A673 (cell line): Measurements from ENCODE around the gene DCUN1D3. TPM values are rescaled to one million over a fixed set of nuclear protein-coding genes. Genes with fewer than 3 reads are reported as not detected.
A peak's percentile ranks its signal among the peaks of the same experiment; 100 is the strongest.

Source experiments
- BruUV-seq: library from RNA; stranded (reverse); fragments of 400-500 nt; replicated peaks from 2 replicates; lab custom pipeline; 2021; lab: Mats Ljungman, UMichigan
- CTCF ChIA-PET: fragments of 300-600 bp; sonication (Branson Sonifier 250); formaldehyde crosslinking; loops from one replicate; lab custom pipeline; 2022; ENCODE audit warnings: antibody characterized with exemption; lab: Charles Lee
- POLR2A ChIA-PET: fragments of 300-600 bp; sonication (Branson Sonifier 250); formaldehyde crosslinking; loops from one replicate; lab custom pipeline; 2022; ENCODE audit warnings: antibody characterized with exemption; ENCODE audit not compliant: low non-redundant PET; lab: Charles Lee
- DNase-seq: peaks from one replicate; pipeline ENCODE4 v3.0.0-alpha.2; 2015; ENCODE audit warnings: low spot score
- H3K27ac ChIP-seq: fragments of 200-600 bp; sonication (generic); 2 replicates; pipeline ENCODE4 v1.5.1; 2016; ENCODE audit warnings: mixed run types, low read depth, mild to moderate bottlenecking, mixed read lengths, antibody characterized with exemption, low read length; ENCODE audit not compliant: poor library complexity, severe bottlenecking
- H3K27me3 ChIP-seq: fragments of 200-600 bp; sonication (generic); replicated peaks from 2 replicates; pipeline ENCODE4 v1.6.1; 2017; ENCODE audit warnings: mixed run types, low read depth, mild to moderate bottlenecking, mixed read lengths, antibody characterized with exemption, low read length; ENCODE audit not compliant: insufficient read depth, poor library complexity
- H3K36me3 ChIP-seq: fragments of 200-600 bp; sonication (generic); 2 replicates; pipeline ENCODE4 v1.6.1; 2016; ENCODE audit warnings: mixed run types, mild to moderate bottlenecking, mixed read lengths, antibody characterized with exemption, low read length; ENCODE audit not compliant: insufficient read depth, poor library complexity, severe bottlenecking
- H3K4me1 ChIP-seq: fragments of 200-600 bp; sonication (generic); 2 replicates; pipeline ENCODE4 v1.6.1; 2017; ENCODE audit warnings: mixed run types, mild to moderate bottlenecking, mixed read lengths, antibody characterized with exemption, low read length; ENCODE audit not compliant: insufficient read depth, poor library complexity, severe bottlenecking
- H3K4me3 ChIP-seq: fragments of 200-600 bp; sonication (generic); 2 replicates; pipeline ENCODE4 v1.5.1; 2016; ENCODE audit warnings: low read depth, mixed run types, mild to moderate bottlenecking, mixed read lengths, low read length; ENCODE audit not compliant: poor library complexity, severe bottlenecking
- H3K9me3 ChIP-seq: fragments of 200-600 bp; sonication (generic); 2 replicates; pipeline ENCODE4 v1.6.1; 2016; ENCODE audit warnings: mixed run types, low read depth, mild to moderate bottlenecking, mixed read lengths, antibody characterized with exemption, low read length; ENCODE audit not compliant: poor library complexity, severe bottlenecking
- EZH2 ChIP-seq: fragments of 200-600 bp; sonication (generic); IDR thresholded peaks from 2 replicates; pipeline ENCODE4 v1.6.1; 2017; ENCODE audit warnings: borderline replicate concordance, low read depth, mild to moderate bottlenecking, mixed read lengths, antibody characterized with exemption, low read length; ENCODE audit not compliant: poor library complexity, severe bottlenecking
- intact Hi-C: fragments of 100-400 bp; cut with micrococcal nuclease; formaldehyde crosslinking; loops from one replicate; pipeline ENCODE4 v1.10.0; 2022; ENCODE audit not compliant: unreplicated experiment
- total RNA-seq: library from RNA; stranded (reverse); gene quantifications from 2 replicates; pipeline ENCODE4 v1.2.3, GENCODE V29; 2021
- TF ChIP-seq, protein P1 (sequence below): fragments of 300-800, 200-600 bp; sonication (generic); conservative IDR thresholded peaks from 2 replicates; pipeline ENCODE4 v1.5.1; 2017; ENCODE audit warnings: low read depth, mild to moderate bottlenecking, antibody characterized with exemption, low read length, moderate library complexity, mixed read lengths

DCUN1D3 gene
- total RNA-seq, 1 experiment from 2014 or later: 12.4 TPM

DNA sequence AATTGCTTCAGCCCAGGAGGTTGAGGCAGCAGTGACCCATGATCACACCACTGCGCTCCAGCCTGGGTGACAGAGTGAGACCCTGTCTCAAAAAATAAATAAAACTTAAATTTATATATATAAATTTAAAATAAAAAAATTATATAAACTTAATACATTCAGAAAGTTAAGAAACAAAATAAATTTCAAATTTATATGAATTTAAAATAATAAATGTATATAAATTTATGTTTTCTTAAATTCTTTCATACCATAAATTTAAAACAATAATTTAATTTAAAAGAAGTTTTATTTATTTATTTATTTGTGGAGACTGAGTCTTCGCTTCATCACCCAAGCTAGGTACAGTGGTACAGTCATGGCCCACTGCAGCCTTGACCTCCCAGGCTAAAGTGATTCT lies 20.6 kb upstream of the DCUN1D3 start:
- intact Hi-C loops: no loop called here
- H3K27ac ChIP-seq: no peak overlapping the region
- TF ChIP-seq, protein P1, sequence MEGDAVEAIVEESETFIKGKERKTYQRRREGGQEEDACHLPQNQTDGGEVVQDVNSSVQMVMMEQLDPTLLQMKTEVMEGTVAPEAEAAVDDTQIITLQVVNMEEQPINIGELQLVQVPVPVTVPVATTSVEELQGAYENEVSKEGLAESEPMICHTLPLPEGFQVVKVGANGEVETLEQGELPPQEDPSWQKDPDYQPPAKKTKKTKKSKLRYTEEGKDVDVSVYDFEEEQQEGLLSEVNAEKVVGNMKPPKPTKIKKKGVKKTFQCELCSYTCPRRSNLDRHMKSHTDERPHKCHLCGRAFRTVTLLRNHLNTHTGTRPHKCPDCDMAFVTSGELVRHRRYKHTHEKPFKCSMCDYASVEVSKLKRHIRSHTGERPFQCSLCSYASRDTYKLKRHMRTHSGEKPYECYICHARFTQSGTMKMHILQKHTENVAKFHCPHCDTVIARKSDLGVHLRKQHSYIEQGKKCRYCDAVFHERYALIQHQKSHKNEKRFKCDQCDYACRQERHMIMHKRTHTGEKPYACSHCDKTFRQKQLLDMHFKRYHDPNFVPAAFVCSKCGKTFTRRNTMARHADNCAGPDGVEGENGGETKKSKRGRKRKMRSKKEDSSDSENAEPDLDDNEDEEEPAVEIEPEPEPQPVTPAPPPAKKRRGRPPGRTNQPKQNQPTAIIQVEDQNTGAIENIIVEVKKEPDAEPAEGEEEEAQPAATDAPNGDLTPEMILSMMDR: no peak
- TF ChIP-seq EZH2: no peak
- H3K27me3 ChIP-seq: no peaks in the 10 kb centered on the region
- H3K9me3 ChIP-seq: no peaks in the 10 kb centered on the region
- H3K4me1 ChIP-seq: peaks cover 8% of the 10 kb centered on the region
- DNase-seq: no peak
- H3K4me3 ChIP-seq: no peak overlapping the region
- ChIA-PET POLR2A (no interaction called here), CTCF (interaction anchor here (0.6 kb wide), 1 partner anchor 80 kb away, joined by 4 read pairs; no protein-coding TSS in a partner anchor)
- no TSS peak for BruUV-seq
- no peaks in the 10 kb centered on the region for H3K36me3 ChIP-seq

DNA sequence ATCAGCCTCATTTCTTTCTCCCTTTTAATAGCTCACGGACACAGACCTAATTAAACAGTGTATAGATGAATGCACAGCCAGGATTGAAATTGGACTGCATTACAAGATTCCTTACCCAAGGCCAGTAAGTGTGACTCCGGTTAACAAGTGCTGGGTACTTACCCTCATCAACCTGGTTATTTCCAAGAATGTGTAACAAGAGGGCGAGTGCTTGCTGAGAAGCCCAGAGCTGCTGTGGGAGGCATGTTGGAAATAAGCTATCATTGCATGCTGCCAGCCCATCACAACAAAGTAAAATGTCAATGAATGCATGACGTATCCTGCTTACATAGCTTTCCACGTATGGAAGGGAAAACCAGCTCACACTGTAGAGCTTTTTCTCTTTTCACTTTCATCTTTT lies 19.9 kb upstream of the DCUN1D3 start:
- no peak for TF ChIP-seq EZH2
- no TSS peak for BruUV-seq
- Histone ChIP-seq H3K27me3 (no peaks in the 10 kb centered on the region), H3K36me3 (no peaks in the 10 kb centered on the region), H3K4me3 (no peak overlapping the region), H3K4me1 (peaks cover 8% of the 10 kb centered on the region), H3K27ac (no peak overlapping the region), H3K9me3 (no peaks in the 10 kb centered on the region)
- DNase-seq: no peak
- intact Hi-C loops: no loop called here
- ChIA-PET CTCF (interaction anchor here (0.6 kb wide), 1 partner anchor 81 kb away, joined by 4 read pairs; no protein-coding TSS in a partner anchor), POLR2A (no interaction called here)

DNA sequence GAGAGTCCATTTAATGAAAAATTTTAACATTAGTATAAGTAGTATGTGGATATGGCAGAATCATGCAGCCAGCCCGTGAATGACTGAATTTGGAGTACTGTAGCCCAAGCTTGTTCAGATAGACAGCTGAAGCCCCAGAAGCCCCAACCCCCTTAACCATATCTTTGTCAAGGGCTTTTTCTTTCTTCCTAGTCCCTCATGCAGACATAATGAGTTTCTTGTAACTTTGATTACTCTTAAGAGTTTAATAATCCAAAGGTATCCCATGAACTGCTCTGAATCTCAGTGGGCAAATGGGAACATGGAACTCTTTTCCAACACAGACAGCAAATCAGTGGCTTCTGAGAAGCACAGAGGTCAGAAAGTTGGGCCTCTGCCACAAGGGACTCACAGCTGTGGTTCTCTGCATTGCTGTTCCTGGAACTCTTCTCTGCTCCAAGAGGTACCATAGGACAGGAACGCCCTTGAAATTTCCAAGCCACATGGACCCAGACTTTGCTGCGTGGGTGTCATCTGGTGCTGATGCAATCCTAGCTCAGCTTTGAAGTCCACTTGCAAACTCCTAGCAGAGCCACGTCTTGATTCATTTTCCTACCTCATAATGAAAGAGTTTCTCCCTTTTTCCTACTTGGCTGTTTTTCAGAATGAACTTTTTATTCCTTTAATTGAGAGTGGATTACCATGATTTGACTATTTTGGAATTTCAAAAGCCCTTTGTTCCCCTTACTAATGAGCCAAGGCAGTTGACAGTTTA lies 18.5 kb upstream of the DCUN1D3 start:
- H3K36me3 ChIP-seq: no peaks in the 10 kb centered on the region
- TF ChIP-seq EZH2: no peak
- TF ChIP-seq, protein P1: no peak
- ChIA-PET POLR2A (no interaction called here), CTCF (no interaction called here)
- H3K9me3 ChIP-seq: no peaks in the 10 kb centered on the region
- DNase-seq: peak; percentile 19
- H3K27me3 ChIP-seq: no peaks in the 10 kb centered on the region
- no TSS peak for BruUV-seq
- intact Hi-C loops: no loop called here
- H3K4me3 ChIP-seq: no peak overlapping the region
- H3K4me1 ChIP-seq: peaks cover 8% of the 10 kb centered on the region
- H3K27ac ChIP-seq: no peak overlapping the region
